ENCODE measurements around the gene AHRR.
"Not testable (repeated sequence)": the region's sequence is repeated elsewhere in the genome, so short reads cannot be mapped to it uniquely, and the experiment has no call there.

The AHRR gene

GRCh38 chr5:368183-369084 lies 46.9 kb downstream of the AHRR start:
- no peak for DNase-seq

- DNase-seq = no peak
Measured at GRCh38 chr5:369151-369868, 47.8 kb downstream of the AHRR start.

- DNase-seq = not testable (repeated sequence)
Measured at GRCh38 chr5:369869-370236, 48.3 kb downstream of the AHRR start.

- no peak for DNase-seq
Measured at GRCh38 chr5:370311-370958, 48.9 kb downstream of the AHRR start.

- no peak for DNase-seq
Measured at GRCh38 chr5:370959-371810, 49.7 kb downstream of the AHRR start.

GRCh38 chr5:371811-372555 lies 50.5 kb downstream of the AHRR start:
- no peak for DNase-seq

GRCh38 chr5:372556-372995 lies 51.1 kb downstream of the AHRR start:
- DNase-seq = no peak

- peak; percentile 68 for DNase-seq
Measured at GRCh38 chr5:372996-373709, 51.6 kb downstream of the AHRR start.

GRCh38 chr5:373710-374602 lies 52.4 kb downstream of the AHRR start:
- peak; percentile 81 for DNase-seq

GRCh38 chr5:374631-375335 lies 53.3 kb downstream of the AHRR start:
- no peak for DNase-seq

GRCh38 chr5:375336-375920 lies 53.9 kb downstream of the AHRR start:
- DNase-seq = no peak

- DNase-seq = no peak
Measured at GRCh38 chr5:375921-376798, 54.6 kb downstream of the AHRR start.

- no peak for DNase-seq
Measured at GRCh38 chr5:376799-377325, 55.3 kb downstream of the AHRR start.

GRCh38 chr5:377326-377981 lies 55.9 kb downstream of the AHRR start:
- DNase-seq = no peak

GRCh38 chr5:378301-378891 lies 56.9 kb downstream of the AHRR start:
- DNase-seq = no peak

- DNase-seq = no peak
Measured at GRCh38 chr5:378976-379742, 57.6 kb downstream of the AHRR start.

All from eye (tissue), 1 donor.